Measurements from ENCODE around the gene FOXP2.

FOXP2 gene

DNA sequence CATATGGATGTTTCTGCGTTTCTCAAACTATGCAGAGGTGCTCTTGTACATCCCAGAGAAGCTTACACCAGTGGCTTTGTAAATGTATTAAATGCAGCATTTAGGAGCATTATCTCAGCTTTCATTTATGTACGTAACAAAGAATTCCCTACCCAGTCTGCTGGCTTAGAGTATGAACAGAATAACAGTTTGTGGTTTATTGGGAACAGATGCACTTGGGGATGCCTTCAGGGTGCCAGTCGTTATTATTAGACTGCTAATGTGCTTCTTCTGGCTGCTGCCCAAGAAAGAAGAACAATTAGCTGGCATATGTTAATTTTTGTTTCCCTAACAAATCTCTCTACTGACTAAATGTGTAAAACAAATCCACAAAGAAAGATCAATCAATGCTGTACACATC is 241.9 kb downstream of the FOXP2 start:
- H3K4me3 ChIP-seq (IDR thresholded peaks at IDR 0.05; ENCODE audit: insufficient read depth, low read depth, low read length): no peak overlapping the region
- no peaks in the 10 kb centered on the region for H3K36me3 ChIP-seq (ENCODE audit: insufficient read depth)
- no peak overlapping the region for H3K27ac ChIP-seq
- no peaks in the 10 kb centered on the region for H4K20me1 ChIP-seq (ENCODE audit: insufficient read depth)
- no peak overlapping the region for H3K9ac ChIP-seq
- H3K27me3 ChIP-seq (ENCODE audit: insufficient read depth, low read depth): no peaks in the 10 kb centered on the region
- H2AFZ ChIP-seq (ENCODE audit: low read depth): no peak overlapping the region
- H3K4me1 ChIP-seq (ENCODE audit: low read depth, poor library complexity, severe bottlenecking): no peaks in the 10 kb centered on the region
- no peak overlapping the region for H3K4me2 ChIP-seq
- H3K79me2 ChIP-seq (ENCODE audit: insufficient read depth, low read depth): no peaks in the 10 kb centered on the region
- no peak for TF ChIP-seq CTCF (conservative IDR thresholded peaks at IDR 0.05; ENCODE audit: low read depth, low read length)

DNA sequence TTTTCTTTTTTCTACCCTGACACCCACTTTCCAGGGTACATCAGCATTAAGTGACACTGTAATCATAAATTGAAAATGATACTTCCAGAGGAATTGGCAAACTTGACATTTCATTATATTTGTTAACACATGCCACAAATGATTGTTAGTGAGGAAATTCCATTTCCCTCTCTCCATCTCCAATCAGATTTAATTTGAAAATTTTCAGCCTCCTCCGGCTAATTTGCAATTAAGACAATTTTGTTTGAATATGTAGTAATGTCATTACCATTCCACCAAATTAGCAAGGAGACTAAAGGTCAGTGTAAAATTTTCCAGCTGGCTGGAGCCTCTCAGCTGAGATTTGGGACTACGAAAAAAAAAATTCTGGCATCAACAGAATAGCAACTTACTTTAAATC is 242.7 kb downstream of the FOXP2 start:
- no peak for TF ChIP-seq CTCF (conservative IDR thresholded peaks at IDR 0.05; ENCODE audit: low read depth, low read length)
- H3K4me1 ChIP-seq (ENCODE audit: low read depth, poor library complexity, severe bottlenecking): no peaks in the 10 kb centered on the region
- no peak overlapping the region for H2AFZ ChIP-seq (ENCODE audit: low read depth)
- H3K36me3 ChIP-seq (ENCODE audit: insufficient read depth): no peaks in the 10 kb centered on the region
- no peaks in the 10 kb centered on the region for H4K20me1 ChIP-seq (ENCODE audit: insufficient read depth)
- no peaks in the 10 kb centered on the region for H3K27me3 ChIP-seq (ENCODE audit: insufficient read depth, low read depth)
- no peak overlapping the region for H3K27ac ChIP-seq
- no peak overlapping the region for H3K9ac ChIP-seq
- H3K79me2 ChIP-seq (ENCODE audit: insufficient read depth, low read depth): no peaks in the 10 kb centered on the region
- no peak overlapping the region for H3K4me2 ChIP-seq
- no peak overlapping the region for H3K4me3 ChIP-seq (IDR thresholded peaks at IDR 0.05; ENCODE audit: insufficient read depth, low read depth, low read length)

- no peaks in the 10 kb centered on the region for H4K20me1 ChIP-seq (ENCODE audit: insufficient read depth)
- H2AFZ ChIP-seq (ENCODE audit: low read depth): no peak overlapping the region
- no peak overlapping the region for H3K4me2 ChIP-seq
- H3K4me1 ChIP-seq (ENCODE audit: low read depth, poor library complexity, severe bottlenecking): no peaks in the 10 kb centered on the region
- H3K36me3 ChIP-seq (ENCODE audit: insufficient read depth): no peaks in the 10 kb centered on the region
- no peak overlapping the region for H3K27ac ChIP-seq
- no peak for TF ChIP-seq CTCF (conservative IDR thresholded peaks at IDR 0.05; ENCODE audit: low read depth, low read length)
- H3K9ac ChIP-seq: no peak overlapping the region
- no peaks in the 10 kb centered on the region for H3K79me2 ChIP-seq (ENCODE audit: insufficient read depth, low read depth)
- H3K4me3 ChIP-seq (IDR thresholded peaks at IDR 0.05; ENCODE audit: insufficient read depth, low read depth, low read length): no peak overlapping the region
- H3K27me3 ChIP-seq (ENCODE audit: insufficient read depth, low read depth): no peaks in the 10 kb centered on the region
These were observed 243.6 kb downstream of the FOXP2 start for GRCh38 chr7:114658216-114658615.

- no peak overlapping the region for H3K4me3 ChIP-seq (IDR thresholded peaks at IDR 0.05; ENCODE audit: insufficient read depth, low read depth, low read length)
- H3K27ac ChIP-seq: no peak overlapping the region
- no peak overlapping the region for H3K4me2 ChIP-seq
- H2AFZ ChIP-seq (ENCODE audit: low read depth): no peak overlapping the region
- no peaks in the 10 kb centered on the region for H3K79me2 ChIP-seq (ENCODE audit: insufficient read depth, low read depth)
- H3K36me3 ChIP-seq (ENCODE audit: insufficient read depth): no peaks in the 10 kb centered on the region
- H4K20me1 ChIP-seq (ENCODE audit: insufficient read depth): no peaks in the 10 kb centered on the region
- no peak overlapping the region for H3K9ac ChIP-seq
- H3K4me1 ChIP-seq (ENCODE audit: low read depth, poor library complexity, severe bottlenecking): no peaks in the 10 kb centered on the region
- no peak for TF ChIP-seq CTCF (conservative IDR thresholded peaks at IDR 0.05; ENCODE audit: low read depth, low read length)
- no peaks in the 10 kb centered on the region for H3K27me3 ChIP-seq (ENCODE audit: insufficient read depth, low read depth)
These were observed 245.0 kb downstream of the FOXP2 start for GRCh38 chr7:114659409-114660125.
